ENCODE results near the gene SPC25. TPM values are rescaled to one million over a fixed set of nuclear protein-coding genes. Genes with fewer than 3 reads are reported as not detected.

Gene SPC25
- total and polyA plus RNA-seq, 2 experiments from 2014 or later, result 23.4 to 72.7 TPM

- DNase-seq (ENCODE audit: low spot score) (no peak), ATAC-seq (no peak)
- Histone ChIP-seq H3K9me2 (ENCODE audit: insufficient read depth) (no peaks in the 10 kb centered on the region), H3K36me3 (ENCODE audit: insufficient read depth) (no peaks in the 10 kb centered on the region), H3K4me2 (no peak overlapping the region), H2AFZ (no peak overlapping the region), H3K4me3 (no peak overlapping the region), H4K20me1 (replicated peaks; ENCODE audit: insufficient read depth) (no peaks in the 10 kb centered on the region), H3K27me3 (ENCODE audit: insufficient read depth) (no peaks in the 10 kb centered on the region), H3K79me2 (replicated peaks; ENCODE audit: insufficient read depth) (no peaks in the 10 kb centered on the region), H3F3A (replicated peaks; ENCODE audit: low read depth) (no peaks in the 10 kb centered on the region), H3K4me1 (ENCODE audit: insufficient read depth) (peaks cover 4% of the 10 kb centered on the region), H3K27ac (ENCODE audit: low read depth) (no peak overlapping the region)
- Mint-ChIP-seq H3K4me1 (peaks cover 4% of the 10 kb centered on the region), H3K36me3 (ENCODE audit: low read depth) (peaks cover 8% of the 10 kb centered on the region; the same call in 2 of the 3 replicates), H3K4me3 (no peak overlapping the region), H3K27me3 (ENCODE audit: insufficient read depth, low read depth, poor library complexity) (peaks cover 2% of the 10 kb centered on the region), H3K27ac (no peak overlapping the region), H3K9me3 (no peaks in the 10 kb centered on the region)
- TF ChIP-seq EZH2 (IDR thresholded peaks at IDR 0.05; ENCODE audit: low read depth, unreplicated experiment) (no peak), STAT1 (IDR thresholded peaks at IDR 0.05; ENCODE audit: unreplicated experiment) (no peak), CREB1 (CRISPR knock-in tag; IDR thresholded peaks at IDR 0.05; ENCODE audit: low read depth) (no peak), ZNF114 (CRISPR knock-in tag; IDR thresholded peaks at IDR 0.05) (no peak), NANOG (IDR thresholded peaks at IDR 0.05; ENCODE audit: borderline replicate concordance) (no peak), ZNF331 (CRISPR knock-in tag; IDR thresholded peaks at IDR 0.05; ENCODE audit: low read depth) (no peak), JUNB (IDR thresholded peaks at IDR 0.05; ENCODE audit: unreplicated experiment) (no peak), EZH2phosphoT487 (IDR thresholded peaks at IDR 0.05; ENCODE audit: unreplicated experiment) (no peak), ETS1 (IDR thresholded peaks at IDR 0.05) (no peak), POLR2AphosphoS5 (IDR thresholded peaks at IDR 0.05; ENCODE audit: low read depth) (no peak), REST (IDR thresholded peaks at IDR 0.05; ENCODE audit: unreplicated experiment) (no peak)
- TF ChIP-seq, protein P1, sequence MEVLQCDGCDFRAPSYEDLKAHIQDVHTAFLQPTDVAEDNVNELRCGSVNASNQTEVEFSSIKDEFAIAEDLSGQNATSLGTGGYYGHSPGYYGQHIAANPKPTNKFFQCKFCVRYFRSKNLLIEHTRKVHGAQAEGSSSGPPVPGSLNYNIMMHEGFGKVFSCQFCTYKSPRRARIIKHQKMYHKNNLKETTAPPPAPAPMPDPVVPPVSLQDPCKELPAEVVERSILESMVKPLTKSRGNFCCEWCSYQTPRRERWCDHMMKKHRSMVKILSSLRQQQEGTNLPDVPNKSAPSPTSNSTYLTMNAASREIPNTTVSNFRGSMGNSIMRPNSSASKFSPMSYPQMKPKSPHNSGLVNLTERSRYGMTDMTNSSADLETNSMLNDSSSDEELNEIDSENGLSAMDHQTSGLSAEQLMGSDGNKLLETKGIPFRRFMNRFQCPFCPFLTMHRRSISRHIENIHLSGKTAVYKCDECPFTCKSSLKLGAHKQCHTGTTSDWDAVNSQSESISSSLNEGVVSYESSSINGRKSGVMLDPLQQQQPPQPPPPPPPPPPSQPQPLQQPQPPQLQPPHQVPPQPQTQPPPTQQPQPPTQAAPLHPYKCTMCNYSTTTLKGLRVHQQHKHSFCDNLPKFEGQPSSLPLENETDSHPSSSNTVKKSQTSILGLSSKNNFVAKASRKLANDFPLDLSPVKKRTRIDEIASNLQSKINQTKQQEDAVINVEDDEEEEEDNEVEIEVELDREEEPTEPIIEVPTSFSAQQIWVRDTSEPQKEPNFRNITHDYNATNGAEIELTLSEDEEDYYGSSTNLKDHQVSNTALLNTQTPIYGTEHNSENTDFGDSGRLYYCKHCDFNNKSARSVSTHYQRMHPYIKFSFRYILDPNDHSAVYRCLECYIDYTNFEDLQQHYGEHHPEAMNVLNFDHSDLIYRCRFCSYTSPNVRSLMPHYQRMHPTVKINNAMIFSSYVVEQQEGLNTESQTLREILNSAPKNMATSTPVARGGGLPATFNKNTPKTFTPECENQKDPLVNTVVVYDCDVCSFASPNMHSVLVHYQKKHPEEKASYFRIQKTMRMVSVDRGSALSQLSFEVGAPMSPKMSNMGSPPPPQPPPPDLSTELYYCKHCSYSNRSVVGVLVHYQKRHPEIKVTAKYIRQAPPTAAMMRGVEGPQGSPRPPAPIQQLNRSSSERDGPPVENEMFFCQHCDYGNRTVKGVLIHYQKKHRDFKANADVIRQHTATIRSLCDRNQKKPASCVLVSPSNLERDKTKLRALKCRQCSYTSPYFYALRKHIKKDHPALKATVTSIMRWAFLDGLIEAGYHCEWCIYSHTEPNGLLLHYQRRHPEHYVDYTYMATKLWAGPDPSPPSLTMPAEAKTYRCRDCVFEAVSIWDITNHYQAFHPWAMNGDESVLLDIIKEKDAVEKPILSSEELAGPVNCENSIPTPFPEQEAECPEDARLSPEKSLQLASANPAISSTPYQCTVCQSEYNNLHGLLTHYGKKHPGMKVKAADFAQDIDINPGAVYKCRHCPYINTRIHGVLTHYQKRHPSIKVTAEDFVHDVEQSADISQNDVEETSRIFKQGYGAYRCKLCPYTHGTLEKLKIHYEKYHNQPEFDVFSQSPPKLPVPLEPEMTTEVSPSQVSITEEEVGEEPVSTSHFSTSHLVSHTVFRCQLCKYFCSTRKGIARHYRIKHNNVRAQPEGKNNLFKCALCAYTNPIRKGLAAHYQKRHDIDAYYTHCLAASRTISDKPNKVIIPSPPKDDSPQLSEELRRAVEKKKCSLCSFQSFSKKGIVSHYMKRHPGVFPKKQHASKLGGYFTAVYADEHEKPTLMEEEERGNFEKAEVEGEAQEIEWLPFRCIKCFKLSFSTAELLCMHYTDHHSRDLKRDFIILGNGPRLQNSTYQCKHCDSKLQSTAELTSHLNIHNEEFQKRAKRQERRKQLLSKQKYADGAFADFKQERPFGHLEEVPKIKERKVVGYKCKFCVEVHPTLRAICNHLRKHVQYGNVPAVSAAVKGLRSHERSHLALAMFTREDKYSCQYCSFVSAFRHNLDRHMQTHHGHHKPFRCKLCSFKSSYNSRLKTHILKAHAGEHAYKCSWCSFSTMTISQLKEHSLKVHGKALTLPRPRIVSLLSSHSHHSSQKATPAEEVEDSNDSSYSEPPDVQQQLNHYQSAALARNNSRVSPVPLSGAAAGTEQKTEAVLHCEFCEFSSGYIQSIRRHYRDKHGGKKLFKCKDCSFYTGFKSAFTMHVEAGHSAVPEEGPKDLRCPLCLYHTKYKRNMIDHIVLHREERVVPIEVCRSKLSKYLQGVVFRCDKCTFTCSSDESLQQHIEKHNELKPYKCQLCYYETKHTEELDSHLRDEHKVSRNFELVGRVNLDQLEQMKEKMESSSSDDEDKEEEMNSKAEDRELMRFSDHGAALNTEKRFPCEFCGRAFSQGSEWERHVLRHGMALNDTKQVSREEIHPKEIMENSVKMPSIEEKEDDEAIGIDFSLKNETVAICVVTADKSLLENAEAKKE (CRISPR knock-in tag; IDR thresholded peaks at IDR 0.05), result no peak
- TF ChIP-seq, protein P2, sequence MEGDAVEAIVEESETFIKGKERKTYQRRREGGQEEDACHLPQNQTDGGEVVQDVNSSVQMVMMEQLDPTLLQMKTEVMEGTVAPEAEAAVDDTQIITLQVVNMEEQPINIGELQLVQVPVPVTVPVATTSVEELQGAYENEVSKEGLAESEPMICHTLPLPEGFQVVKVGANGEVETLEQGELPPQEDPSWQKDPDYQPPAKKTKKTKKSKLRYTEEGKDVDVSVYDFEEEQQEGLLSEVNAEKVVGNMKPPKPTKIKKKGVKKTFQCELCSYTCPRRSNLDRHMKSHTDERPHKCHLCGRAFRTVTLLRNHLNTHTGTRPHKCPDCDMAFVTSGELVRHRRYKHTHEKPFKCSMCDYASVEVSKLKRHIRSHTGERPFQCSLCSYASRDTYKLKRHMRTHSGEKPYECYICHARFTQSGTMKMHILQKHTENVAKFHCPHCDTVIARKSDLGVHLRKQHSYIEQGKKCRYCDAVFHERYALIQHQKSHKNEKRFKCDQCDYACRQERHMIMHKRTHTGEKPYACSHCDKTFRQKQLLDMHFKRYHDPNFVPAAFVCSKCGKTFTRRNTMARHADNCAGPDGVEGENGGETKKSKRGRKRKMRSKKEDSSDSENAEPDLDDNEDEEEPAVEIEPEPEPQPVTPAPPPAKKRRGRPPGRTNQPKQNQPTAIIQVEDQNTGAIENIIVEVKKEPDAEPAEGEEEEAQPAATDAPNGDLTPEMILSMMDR (conservative IDR thresholded peaks at IDR 0.05; ENCODE audit: low read depth in 2 of 2), result no peak
Measured at GRCh38 chr2:168851674-168852320, 38.4 kb downstream of the SPC25 start.
